Glutamatergic neuron (in vitro differentiated cells): Measurements from ENCODE around the gene ZNF407. TPM values are rescaled to one million over a fixed set of nuclear protein-coding genes. Genes with fewer than 3 reads are reported as not detected.

ENCODE experiments used
- DNase-seq: peaks from one replicate; pipeline ENCODE4 v3.0.0; 2022
- H3K27ac Mint-ChIP-seq: one replicate; pipeline ENCODE4 v1.8.0; 2020; ENCODE audit warnings: mild to moderate bottlenecking, mixed read lengths, inconsistent platforms; ENCODE audit not compliant: unreplicated experiment
- H3K27me3 Mint-ChIP-seq: one replicate; pipeline ENCODE4 v1.8.0; 2020; ENCODE audit warnings: mild to moderate bottlenecking, moderate library complexity, mixed read lengths, inconsistent platforms; ENCODE audit not compliant: unreplicated experiment
- H3K36me3 Mint-ChIP-seq: one replicate; pipeline ENCODE4 v1.8.0; 2020; ENCODE audit warnings: mild to moderate bottlenecking, mixed read lengths, inconsistent platforms; ENCODE audit not compliant: unreplicated experiment
- H3K4me1 Mint-ChIP-seq: one replicate; pipeline ENCODE4 v1.8.0; 2020; ENCODE audit warnings: mild to moderate bottlenecking, low read depth, mixed read lengths, inconsistent platforms; ENCODE audit not compliant: unreplicated experiment
- H3K4me3 Mint-ChIP-seq: one replicate; pipeline ENCODE4 v1.8.0; 2020; ENCODE audit warnings: mild to moderate bottlenecking, mixed read lengths, inconsistent platforms; ENCODE audit not compliant: unreplicated experiment
- H3K9me3 Mint-ChIP-seq: one replicate; pipeline ENCODE4 v1.8.0; 2020; ENCODE audit warnings: mild to moderate bottlenecking, moderate library complexity, mixed read lengths, inconsistent platforms; ENCODE audit not compliant: unreplicated experiment
- CTCF ChIP-seq: fragments of 200-600 bp; sonication (generic); IDR thresholded peaks from one replicate; pipeline ENCODE4 v1.5.0; 2021; ENCODE audit not compliant: partially characterized antibody, unreplicated experiment
- total RNA-seq: library from RNA; stranded (reverse); fragmentation: NEBNext Ultra II Directional; extraction: Animal tissue kit (Norgen Biotek cat#: 25700); gene quantifications from one replicate; pipeline ENCODE4 v1.2.1, GENCODE V29; 2021; ENCODE audit not compliant: unreplicated experiment

ZNF407 gene
- total RNA-seq, 1 donor from 2014 or later = 15.8 TPM

DNA sequence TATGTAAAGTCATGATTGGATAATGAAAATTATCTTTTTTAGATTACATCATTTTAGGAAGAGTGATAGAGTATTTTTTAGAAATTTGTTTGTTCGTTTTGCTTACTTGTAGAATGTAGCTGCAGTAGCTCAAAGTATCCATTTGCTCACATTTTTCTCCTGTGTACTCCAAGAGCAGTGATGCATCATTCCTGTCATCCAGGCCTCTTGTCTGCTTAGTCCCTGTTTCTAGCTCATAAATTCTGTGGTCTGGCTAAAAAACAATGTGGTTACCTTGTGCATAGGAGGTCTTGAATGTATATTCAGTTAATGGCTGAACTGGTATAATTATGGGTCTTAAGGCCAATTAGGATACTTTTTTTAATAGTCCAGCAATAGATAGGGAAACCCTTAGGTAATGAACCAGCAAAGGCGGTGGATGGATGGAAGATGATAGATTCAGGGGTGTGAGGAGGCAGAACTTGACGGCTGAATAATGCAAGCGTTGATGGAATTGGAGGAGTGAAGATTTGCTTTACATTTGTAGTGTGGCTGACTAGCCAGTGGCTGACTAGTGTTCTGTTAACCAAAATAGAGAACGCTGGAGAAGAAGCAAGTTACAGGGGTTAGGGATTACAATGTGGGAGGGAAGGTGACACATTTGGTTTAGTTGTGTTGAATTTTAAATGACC, 145.0 kb downstream of the ZNF407 start:
- peaks cover 9% of the 10 kb centered on the region for H3K4me1 Mint-ChIP-seq
- H3K27me3 Mint-ChIP-seq = peaks cover 2% of the 10 kb centered on the region
- H3K27ac Mint-ChIP-seq = no peak overlapping the region
- no peaks in the 10 kb centered on the region for H3K36me3 Mint-ChIP-seq
- H3K4me3 Mint-ChIP-seq = no peak overlapping the region
- H3K9me3 Mint-ChIP-seq = no peaks in the 10 kb centered on the region
- no peak for TF ChIP-seq CTCF
- no peak for DNase-seq

DNA sequence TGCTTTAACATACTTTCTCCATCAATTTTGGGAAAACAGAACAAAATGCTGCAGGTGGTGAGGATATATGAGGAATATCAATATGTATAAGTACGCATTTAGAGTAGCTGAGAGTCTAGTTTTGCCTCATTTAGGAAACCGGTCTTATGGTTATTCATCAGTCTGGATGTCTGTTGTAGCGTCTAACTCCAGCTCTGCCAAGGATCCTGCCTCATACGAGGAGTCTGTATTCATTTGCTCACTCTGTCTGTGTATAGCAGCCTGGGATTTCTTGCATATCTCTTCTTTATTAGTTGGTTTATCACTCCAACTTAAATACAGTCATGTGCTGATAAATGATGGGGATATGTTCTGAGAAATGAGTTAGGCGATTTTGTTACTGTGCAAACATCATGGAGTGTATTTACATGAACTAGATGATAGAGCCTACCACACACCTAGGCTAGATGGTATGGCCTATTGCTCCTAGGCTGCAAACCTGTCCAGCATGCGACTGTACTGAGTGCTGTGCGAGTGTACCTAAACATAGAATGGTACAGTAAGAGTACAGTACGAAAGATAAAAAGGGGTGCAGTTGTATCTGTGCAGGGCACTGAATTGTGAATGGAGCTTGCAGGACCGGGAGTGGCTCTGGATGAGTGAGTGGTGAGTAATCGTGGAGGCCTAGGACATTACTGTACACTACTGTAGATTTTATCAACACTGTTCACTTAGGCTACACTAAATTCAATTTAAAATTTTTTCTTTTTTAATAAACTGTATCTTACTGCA, 148.1 kb downstream of the ZNF407 start:
- Mint-ChIP-seq H3K27ac (no peak overlapping the region), H3K4me3 (no peak overlapping the region), H3K9me3 (peaks cover 1% of the 10 kb centered on the region), H3K36me3 (no peaks in the 10 kb centered on the region), H3K4me1 (peaks cover 11% of the 10 kb centered on the region), H3K27me3 (no peaks in the 10 kb centered on the region)
- TF ChIP-seq CTCF = no peak
- no peak for DNase-seq

DNA sequence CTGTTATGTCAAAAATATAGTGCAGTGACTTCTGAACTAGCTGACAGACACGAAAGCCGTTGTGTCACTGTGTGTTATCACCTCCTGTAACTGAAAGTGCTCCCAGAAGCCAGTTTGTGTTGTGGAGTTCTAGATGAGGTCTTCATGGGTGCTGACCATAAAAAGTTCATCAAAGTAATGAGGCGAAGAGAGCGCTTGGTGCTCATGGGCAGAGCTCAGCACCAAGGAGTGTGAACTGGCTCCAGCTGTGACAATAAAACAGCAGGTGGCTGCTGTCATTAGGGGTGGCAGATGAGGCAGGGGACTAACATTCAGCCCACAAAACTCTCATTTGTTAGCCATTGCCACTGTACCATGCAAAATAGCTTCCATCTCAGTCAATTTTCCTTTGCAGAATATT, 151.1 kb downstream of the ZNF407 start:
- no peaks in the 10 kb centered on the region for H3K36me3 Mint-ChIP-seq
- DNase-seq = no peak
- no peak overlapping the region for H3K27ac Mint-ChIP-seq
- H3K4me1 Mint-ChIP-seq = peaks cover 11% of the 10 kb centered on the region
- peaks cover 3% of the 10 kb centered on the region for H3K9me3 Mint-ChIP-seq
- H3K27me3 Mint-ChIP-seq = no peaks in the 10 kb centered on the region
- no peak for TF ChIP-seq CTCF
- no peak overlapping the region for H3K4me3 Mint-ChIP-seq

GRCh38 chr18:74758995-74759394, 161.3 kb downstream of the ZNF407 start:
- H3K4me1 Mint-ChIP-seq = no peaks in the 10 kb centered on the region
- no peak for TF ChIP-seq CTCF
- H3K27me3 Mint-ChIP-seq = peaks cover 2% of the 10 kb centered on the region
- H3K27ac Mint-ChIP-seq = no peak overlapping the region
- peaks cover 19% of the 10 kb centered on the region for H3K36me3 Mint-ChIP-seq
- H3K9me3 Mint-ChIP-seq = peaks cover 8% of the 10 kb centered on the region
- DNase-seq = no peak
- no peak overlapping the region for H3K4me3 Mint-ChIP-seq

DNA sequence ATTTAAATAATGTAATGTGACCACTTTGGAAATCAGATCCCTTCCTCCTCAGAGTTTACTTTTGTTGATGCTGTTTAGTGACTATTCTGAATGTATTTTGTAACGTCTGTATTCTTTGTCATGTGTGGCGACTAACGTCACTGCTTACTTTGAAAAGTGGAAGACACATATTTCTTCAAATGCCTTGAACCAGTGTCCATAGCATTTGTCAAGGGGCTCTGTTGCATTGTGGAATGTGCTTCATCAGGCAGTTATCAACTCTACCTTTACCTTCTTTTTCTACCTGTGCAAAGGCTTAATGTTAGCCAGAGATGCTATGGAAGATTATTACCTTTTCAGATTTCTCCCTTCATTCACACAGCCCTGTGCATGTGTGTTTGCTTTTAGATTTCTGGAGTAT, 162.4 kb downstream of the ZNF407 start:
- TF ChIP-seq CTCF = no peak

More for the DNA sequence above, 162.4 kb downstream of the ZNF407 start:
- peaks cover 19% of the 10 kb centered on the region for H3K36me3 Mint-ChIP-seq
- H3K27me3 Mint-ChIP-seq = peaks cover 2% of the 10 kb centered on the region
- DNase-seq = no peak
- no peak overlapping the region for H3K27ac Mint-ChIP-seq
- H3K4me3 Mint-ChIP-seq = no peak overlapping the region
- H3K4me1 Mint-ChIP-seq = no peaks in the 10 kb centered on the region
- H3K9me3 Mint-ChIP-seq = peaks cover 4% of the 10 kb centered on the region
